ENCODE results near the gene SLC9C2.
"Not testable (repeated sequence)": the region's sequence is repeated elsewhere in the genome, so short reads cannot be mapped to it uniquely, and the experiment has no call there.

The SLC9C2 gene

DNA sequence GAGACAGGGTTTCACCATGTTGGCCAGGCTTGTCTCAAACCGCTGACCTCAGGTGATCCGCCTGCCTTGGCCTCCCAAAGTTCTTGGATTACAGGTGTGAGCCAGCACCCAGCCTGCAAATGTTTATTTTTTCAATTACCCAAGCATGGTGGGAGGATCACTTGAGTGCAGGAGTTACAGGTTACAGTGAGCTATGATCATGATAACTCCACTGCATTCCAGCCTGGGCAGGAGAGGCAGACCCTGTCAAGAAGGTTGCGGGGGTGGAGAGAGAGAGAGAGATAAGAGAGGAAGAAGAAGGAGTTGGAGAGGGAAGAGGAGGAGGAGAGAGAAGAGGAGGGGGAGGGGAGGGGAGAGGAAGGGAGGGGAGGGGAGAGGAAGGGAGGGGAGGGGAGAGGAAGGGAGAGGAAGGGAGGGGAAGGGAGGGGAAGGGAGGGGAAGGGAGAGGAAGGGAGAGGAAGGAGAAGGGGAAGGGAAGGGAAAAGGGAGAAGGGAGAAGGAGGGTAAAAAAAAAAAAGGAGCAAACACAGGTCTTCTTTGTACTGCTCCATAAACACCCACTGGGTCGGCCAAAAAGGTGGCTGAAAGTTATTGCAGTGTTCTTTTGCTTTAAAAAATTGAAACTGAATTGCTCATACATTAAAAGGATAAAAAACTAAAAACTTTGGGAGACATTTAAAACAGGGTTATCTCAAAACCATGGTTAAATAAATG lies 5.8 kb upstream of the SLC9C2 start:
- no peak overlapping the region for H3K27ac Mint-ChIP-seq
- H3K4me1 Mint-ChIP-seq = no peaks in the 10 kb centered on the region
- no peak overlapping the region for H3K4me3 Mint-ChIP-seq
- ATAC-seq = no peak
- no peaks in the 10 kb centered on the region for H3K9me3 Mint-ChIP-seq
- no peak for DNase-seq (ENCODE audit: low spot score in 2 of 2)
- no peaks in the 10 kb centered on the region for H3K36me3 Mint-ChIP-seq

DNA sequence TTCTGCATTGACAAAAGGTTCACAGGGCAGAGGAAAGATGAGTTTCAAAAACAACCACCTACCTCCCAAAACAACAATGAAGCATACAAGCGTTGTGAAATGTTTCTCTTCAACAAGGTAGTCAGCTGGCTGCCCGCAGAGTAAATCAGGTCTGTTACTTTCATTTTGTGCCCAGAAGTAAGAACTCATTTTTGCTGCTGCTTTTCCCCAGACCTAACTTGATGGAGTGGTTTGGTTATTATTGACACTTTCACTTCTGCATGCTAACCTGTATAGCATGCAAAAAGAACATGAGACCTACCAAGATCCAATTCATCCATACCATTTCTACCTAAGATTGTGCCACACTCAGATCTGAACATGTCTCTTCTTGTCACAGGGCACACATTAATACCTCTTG lies 1.3 kb downstream of the SLC9C2 start:
- Mint-ChIP-seq H3K4me1 (peaks cover 10% of the 10 kb centered on the region), H3K36me3 (no peaks in the 10 kb centered on the region), H3K27ac (peak overlapping the region; percentile 42), H3K9me3 (no peaks in the 10 kb centered on the region), H3K4me3 (peak overlapping the region; percentile 5)
- no peak for DNase-seq (ENCODE audit: low spot score in 2 of 2)
- no peak for ATAC-seq

DNA sequence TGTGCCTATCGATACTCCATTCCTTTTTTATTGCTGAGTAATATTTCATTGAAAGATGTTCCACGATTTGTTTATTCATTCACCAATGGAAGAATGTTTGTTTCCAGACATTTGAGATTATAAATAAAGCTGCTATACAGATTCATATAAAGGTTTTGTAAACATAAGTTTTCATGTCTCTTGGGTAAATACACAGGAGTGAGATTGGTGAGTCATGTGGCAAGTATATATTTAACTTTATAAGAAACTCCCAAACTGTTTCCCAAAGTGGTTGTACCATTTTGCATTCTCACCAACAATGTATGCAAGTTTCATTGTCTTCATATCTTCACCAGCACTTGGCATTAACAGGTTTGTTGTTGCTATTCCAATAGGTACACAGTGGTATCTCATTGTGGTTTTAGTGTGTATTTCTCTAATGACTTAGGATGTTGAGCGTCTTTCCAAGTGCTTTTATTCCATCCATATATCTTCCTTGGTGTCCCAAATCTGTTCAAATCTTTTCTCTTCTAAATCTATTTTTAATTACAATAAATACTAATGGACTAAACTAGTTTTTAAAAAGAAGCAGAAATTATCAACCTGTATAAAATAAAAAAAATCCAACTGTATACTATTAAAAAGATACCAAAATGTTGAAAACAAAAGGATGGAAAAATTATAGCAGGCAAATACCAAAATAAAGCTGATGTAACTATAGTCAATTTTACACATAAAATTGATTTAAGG lies 6.6 kb downstream of the SLC9C2 start:
- no peak overlapping the region for H3K27ac Mint-ChIP-seq
- DNase-seq (ENCODE audit: low spot score in 2 of 2) = no peak
- ATAC-seq = no peak
- no peak overlapping the region for H3K4me3 Mint-ChIP-seq
- H3K36me3 Mint-ChIP-seq = no peaks in the 10 kb centered on the region
- H3K9me3 Mint-ChIP-seq = no peaks in the 10 kb centered on the region
- peaks cover 3% of the 10 kb centered on the region for H3K4me1 Mint-ChIP-seq

DNA sequence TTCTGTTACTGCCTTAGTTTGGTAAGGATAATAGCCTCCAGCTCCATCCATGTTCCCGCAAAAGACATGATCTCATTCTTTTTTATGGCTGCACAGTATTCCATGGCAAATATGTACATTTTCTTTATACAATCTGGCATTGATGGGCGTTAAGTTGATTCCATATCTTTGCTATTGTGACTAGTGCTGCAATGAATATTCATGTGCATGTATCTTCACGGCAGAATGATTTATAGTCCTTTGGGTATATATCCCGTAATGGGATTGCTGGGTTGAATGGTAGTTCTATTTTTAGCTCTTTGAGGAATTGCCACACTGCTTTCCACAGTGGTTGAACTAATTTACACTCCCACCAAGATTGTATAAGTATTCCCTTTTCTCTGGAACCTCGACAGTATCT lies 11.7 kb downstream of the SLC9C2 start:
- not testable (repeated sequence) for H3K4me1 Mint-ChIP-seq; H3K27ac Mint-ChIP-seq; DNase-seq (ENCODE audit: low spot score in 2 of 2); ATAC-seq; H3K9me3 Mint-ChIP-seq; H3K4me3 Mint-ChIP-seq; H3K36me3 Mint-ChIP-seq

DNA sequence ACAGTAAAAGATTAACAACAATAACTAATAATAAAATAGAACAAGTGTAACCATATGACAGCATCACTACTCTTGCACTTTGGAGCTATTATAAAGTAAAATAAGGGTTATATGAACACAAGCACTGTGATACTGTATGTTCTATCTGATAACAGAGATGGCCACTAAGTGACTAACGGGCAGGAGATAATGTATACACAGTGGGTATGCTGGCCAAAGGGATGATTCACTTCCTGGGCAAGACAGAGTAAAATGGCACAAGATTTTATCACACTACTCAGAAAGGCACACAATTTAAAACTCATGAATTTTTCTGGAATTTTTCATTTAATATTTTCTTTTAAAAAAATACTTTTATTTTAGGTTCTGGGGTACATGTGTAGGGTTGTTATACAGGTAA lies 12.3 kb downstream of the SLC9C2 start:
- DNase-seq (ENCODE audit: low spot score in 2 of 2) (no peak), ATAC-seq (no peak)
- no peaks in the 10 kb centered on the region for H3K9me3 Mint-ChIP-seq
- no peak overlapping the region for H3K27ac Mint-ChIP-seq
- H3K4me3 Mint-ChIP-seq = no peak overlapping the region
- no peaks in the 10 kb centered on the region for H3K4me1 Mint-ChIP-seq
- no peaks in the 10 kb centered on the region for H3K36me3 Mint-ChIP-seq

DNA sequence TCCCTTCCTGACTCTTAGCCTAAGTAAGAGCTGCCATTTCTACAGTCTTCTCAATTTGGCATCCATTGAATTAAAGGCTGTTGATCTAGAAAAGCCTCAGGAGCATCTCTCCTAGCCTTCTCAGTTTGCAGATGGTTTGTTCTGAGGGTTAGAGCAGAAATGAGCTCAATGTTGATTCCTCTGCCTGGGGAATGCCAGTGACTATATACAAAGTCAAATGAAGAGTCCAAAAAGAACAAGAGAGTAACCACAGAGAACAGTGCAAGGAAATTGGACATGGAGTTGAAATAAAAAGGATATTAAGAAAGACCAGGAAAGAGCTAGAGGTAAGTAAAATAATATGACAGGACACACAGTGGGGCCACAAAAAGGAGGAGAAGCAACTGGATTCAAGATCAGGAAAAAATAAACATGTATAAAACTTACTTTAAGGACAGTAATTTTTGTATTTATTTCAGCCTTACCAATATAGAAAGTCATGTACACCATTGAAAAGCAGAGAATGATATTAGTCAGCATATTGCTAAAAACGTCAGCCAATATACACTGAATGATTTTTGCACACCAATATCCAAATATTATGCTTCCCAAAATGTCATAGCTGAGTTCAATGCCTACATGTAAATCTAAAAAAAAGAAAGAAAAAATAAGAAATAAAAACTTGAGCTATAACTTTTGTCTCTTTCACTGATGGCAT lies 21.3 kb downstream of the SLC9C2 start:
- Mint-ChIP-seq H3K27ac (peak overlapping the region; percentile 1), H3K9me3 (no peaks in the 10 kb centered on the region), H3K36me3 (no peaks in the 10 kb centered on the region), H3K4me1 (peaks cover 6% of the 10 kb centered on the region), H3K4me3 (peak overlapping the region; percentile 1)
- no peak for DNase-seq (ENCODE audit: low spot score in 2 of 2)
- ATAC-seq = peak; percentile 92

DNA sequence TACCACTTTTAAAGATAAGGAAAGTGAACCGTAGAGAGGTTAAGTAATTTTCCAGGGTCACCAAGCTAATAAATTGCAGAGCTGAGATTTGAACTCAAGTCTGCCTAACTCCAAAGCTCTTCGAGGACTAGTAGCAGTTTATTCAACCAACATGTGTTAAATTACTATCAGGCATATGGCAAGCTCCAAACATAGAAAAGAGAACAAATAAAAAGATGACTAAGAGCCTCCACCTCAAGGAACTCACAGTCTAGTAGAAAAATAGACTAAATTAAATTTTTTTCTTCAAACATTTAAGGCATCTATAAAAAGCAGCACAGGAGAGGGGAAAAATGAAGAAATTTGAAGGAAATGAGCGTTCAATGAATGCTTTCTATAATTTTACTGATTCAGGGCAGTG lies 22.2 kb downstream of the SLC9C2 start:
- no peak overlapping the region for H3K27ac Mint-ChIP-seq
- H3K36me3 Mint-ChIP-seq = no peaks in the 10 kb centered on the region
- no peak overlapping the region for H3K4me3 Mint-ChIP-seq
- DNase-seq (ENCODE audit: low spot score in 2 of 2) = no peak
- no peaks in the 10 kb centered on the region for H3K9me3 Mint-ChIP-seq
- no peak for ATAC-seq
- H3K4me1 Mint-ChIP-seq = peaks cover 6% of the 10 kb centered on the region

DNA sequence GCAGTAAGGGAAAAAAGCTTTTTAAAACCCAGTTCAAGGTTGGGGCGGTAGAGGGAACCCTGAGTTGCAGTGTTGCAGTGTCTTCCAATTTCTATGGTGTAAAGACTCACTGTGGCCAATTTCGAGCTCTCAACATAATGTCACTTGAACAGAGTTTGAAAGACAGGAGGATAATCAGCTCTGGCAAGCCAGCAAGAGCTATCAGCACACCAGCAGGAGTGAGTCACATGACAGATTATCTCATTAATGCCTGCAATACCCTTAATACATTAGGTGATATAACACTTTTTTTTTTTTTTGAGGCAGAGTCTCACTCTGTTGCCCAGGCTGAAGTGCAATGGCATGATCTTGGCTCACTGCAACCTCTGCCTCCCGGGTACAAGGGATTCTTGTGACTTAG lies 22.8 kb downstream of the SLC9C2 start:
- Mint-ChIP-seq H3K4me3 (no peak overlapping the region), H3K9me3 (no peaks in the 10 kb centered on the region), H3K36me3 (no peaks in the 10 kb centered on the region), H3K27ac (no peak overlapping the region), H3K4me1 (peaks cover 6% of the 10 kb centered on the region)
- DNase-seq (ENCODE audit: low spot score in 2 of 2) = no peak
- no peak for ATAC-seq

DNA sequence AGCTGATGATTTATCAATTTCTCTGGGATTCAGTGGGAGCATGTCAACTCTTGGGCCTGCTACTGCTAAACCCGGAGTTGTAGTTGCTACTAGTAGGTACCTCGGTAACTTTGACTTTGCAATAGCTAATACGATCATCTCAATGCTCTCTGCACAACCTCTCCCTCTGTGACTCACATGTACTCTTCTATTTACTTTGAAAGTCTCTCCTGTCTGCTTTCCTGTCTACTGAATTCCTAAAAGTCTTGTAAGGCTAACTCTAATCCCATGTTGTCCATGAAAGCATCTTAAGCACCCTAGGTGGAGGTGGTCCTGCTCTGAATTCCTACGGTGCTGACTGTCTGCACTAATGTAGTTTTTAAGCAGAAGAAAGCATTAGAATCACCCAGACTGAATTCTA lies 29.3 kb downstream of the SLC9C2 start:
- H3K4me3 Mint-ChIP-seq = no peak overlapping the region

DNA sequence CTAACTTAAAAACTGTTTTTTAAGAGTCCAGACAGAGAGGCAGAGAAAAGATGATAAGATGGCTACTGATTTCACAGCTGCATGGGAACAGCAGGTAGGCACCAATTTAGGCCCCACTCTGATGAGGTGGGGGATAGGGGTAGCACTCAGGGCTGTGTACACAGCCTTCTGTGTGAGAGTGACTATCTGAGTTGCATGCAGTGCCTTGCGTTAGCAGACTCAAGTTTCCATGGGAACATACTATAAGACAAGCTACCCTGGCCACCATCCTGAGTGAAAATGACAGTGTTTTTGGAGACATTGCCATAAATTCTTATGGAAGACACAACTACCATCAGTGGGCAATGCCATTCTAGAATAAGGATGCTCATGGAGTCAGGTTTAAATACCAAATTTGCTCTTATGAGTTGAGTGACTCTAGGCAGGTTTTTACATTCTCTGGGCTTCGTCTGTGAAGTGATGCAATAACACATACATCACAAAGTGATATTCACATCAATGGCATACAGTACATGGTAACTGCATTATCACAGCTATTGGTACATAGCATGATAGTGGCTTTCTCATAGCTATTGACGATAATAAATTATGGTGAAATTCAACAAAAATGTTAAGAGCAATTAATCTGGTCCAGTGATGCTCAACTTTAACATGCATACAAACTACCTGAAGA lies 30.5 kb downstream of the SLC9C2 start:
- Mint-ChIP-seq H3K36me3 (no peaks in the 10 kb centered on the region), H3K9me3 (peaks cover 6% of the 10 kb centered on the region), H3K27ac (no peak overlapping the region), H3K4me3 (no peak overlapping the region), H3K4me1 (no peaks in the 10 kb centered on the region)
- ATAC-seq (no peak), DNase-seq (ENCODE audit: low spot score in 2 of 2) (no peak)

More for the DNA sequence above, 29.3 kb downstream of the SLC9C2 start:
- H3K9me3 Mint-ChIP-seq = no peaks in the 10 kb centered on the region
- no peaks in the 10 kb centered on the region for H3K4me1 Mint-ChIP-seq
- no peaks in the 10 kb centered on the region for H3K36me3 Mint-ChIP-seq
- ATAC-seq (no peak), DNase-seq (ENCODE audit: low spot score in 2 of 2) (no peak)
- H3K27ac Mint-ChIP-seq = no peak overlapping the region

DNA sequence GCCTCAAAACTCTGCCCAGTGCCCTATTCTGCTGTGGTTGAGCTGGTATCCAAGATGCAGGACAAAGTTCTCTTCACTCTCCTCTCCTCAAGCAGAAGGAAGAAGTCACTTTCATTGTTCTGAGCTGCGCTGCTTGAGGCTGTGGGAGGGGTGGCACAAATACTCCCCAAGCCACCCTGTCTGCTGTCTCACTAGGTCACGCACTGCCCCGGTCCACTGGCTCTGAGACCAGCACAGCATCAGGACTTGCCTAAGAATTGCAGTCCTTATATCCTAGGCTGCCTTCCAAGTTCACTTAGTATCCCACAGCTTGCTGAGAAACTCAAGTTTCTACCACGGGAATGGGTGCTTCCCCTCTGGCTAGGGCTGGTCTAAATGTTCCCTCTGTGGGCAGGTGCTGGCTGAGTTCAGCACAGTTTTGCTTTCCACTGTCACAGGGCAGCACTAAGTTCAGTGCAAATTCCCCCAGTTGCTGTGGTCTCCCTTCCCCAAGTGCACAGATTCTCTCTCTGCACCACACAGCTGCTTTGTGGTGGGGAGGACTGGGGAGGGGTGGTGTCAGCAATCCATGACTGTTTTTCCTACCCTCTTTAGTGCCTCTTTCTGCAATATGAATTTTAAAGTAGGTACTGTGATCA lies 32.4 kb downstream of the SLC9C2 start:
- no peaks in the 10 kb centered on the region for H3K4me1 Mint-ChIP-seq
- peaks cover 13% of the 10 kb centered on the region for H3K9me3 Mint-ChIP-seq
- DNase-seq (ENCODE audit: low spot score in 2 of 2) = no peak
- no peaks in the 10 kb centered on the region for H3K36me3 Mint-ChIP-seq
- peak; percentile 76 for ATAC-seq
- no peak overlapping the region for H3K4me3 Mint-ChIP-seq
- H3K27ac Mint-ChIP-seq = no peak overlapping the region

DNA sequence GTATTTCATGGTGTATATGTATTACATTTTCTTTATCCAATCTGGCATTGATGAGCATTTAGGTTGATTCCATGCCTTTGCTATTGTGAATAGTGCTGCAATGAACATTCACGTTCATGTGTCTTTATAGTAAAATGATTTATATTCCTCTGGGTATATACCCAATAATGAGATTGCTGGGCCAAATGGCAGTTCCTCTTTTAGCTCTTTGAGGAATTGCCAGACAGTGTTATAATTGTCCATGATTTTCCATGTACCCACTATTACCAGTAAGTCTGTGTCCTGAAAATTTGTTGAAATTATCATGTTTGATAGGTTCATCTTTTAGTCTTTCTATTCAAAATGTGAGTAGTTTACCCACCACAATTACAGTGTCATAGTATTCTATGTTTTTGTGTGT lies 34.4 kb downstream of the SLC9C2 start:
- no peaks in the 10 kb centered on the region for H3K36me3 Mint-ChIP-seq
- H3K4me3 Mint-ChIP-seq = no peak overlapping the region
- H3K4me1 Mint-ChIP-seq = no peaks in the 10 kb centered on the region
- DNase-seq (ENCODE audit: low spot score in 2 of 2) (no peak), ATAC-seq (no peak)
- H3K9me3 Mint-ChIP-seq = peaks cover 16% of the 10 kb centered on the region
- no peak overlapping the region for H3K27ac Mint-ChIP-seq

DNA sequence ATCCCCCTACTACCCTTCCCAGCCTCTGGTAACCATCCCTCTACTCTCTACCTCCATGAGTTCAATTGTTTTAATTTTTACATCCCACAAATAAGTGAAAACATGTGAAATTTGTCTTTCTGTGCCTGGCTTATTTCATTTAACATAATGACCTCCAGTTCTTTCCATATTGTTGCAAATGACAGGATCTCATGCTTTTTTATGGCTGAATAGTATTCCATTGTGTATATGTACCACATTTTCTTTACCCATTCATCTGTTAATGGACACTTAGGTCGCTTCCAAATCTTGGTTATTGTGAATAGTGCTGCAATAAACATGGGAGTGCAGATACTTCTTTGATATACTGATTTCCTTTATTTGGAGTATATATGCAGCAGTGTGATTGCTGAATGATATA lies 39.0 kb downstream of the SLC9C2 start:
- not testable (repeated sequence) for DNase-seq (ENCODE audit: low spot score in 2 of 2); H3K4me3 Mint-ChIP-seq; H3K27ac Mint-ChIP-seq; H3K36me3 Mint-ChIP-seq; ATAC-seq; H3K4me1 Mint-ChIP-seq
- H3K9me3 Mint-ChIP-seq = peaks cover 16% of the 10 kb centered on the region

DNA sequence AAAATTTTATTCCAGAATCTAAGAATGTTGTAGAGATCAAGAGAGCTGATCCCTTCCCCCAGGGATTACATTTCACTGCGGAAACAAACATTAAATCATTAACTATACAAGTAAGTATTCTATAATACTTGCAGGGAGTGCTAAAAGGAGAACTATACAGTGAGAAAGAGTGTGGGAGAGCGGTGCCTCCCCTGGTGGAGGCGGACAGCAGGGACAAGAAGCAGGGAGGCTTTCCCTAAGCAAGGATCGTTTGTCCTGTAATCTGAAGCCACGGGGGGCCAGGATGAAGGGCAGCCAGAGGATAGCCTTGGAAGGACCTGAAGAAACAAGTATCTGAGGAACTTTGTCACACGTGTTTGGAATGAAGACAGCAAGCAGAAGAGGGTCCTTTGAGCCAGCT lies 40.1 kb downstream of the SLC9C2 start:
- Mint-ChIP-seq H3K27ac (no peak overlapping the region), H3K4me1 (no peaks in the 10 kb centered on the region), H3K9me3 (peaks cover 14% of the 10 kb centered on the region), H3K4me3 (no peak overlapping the region), H3K36me3 (no peaks in the 10 kb centered on the region)
- ATAC-seq = no peak
- DNase-seq (ENCODE audit: low spot score in 2 of 2) = no peak

DNA sequence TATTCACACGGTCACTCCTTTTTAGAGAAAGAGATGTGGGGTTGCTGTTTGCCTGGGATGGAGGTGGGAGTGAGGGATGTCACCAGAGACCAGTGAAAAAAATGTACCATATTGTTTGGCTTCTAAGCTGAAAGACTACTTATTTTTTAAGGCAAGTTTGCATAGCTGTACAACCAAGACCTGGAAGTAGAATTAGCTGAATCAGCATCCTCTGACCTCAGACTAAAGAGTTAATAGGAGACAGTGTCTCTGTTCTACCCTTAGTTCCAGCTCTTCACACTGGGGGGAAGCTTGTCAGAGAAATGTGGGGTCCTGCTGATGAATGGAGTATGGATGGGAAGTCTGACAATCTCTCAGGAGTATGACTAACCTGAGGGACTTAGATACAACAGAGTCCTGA lies 41.6 kb downstream of the SLC9C2 start:
- Mint-ChIP-seq H3K27ac (no peak overlapping the region), H3K4me1 (no peaks in the 10 kb centered on the region), H3K4me3 (no peak overlapping the region), H3K36me3 (no peaks in the 10 kb centered on the region), H3K9me3 (peaks cover 4% of the 10 kb centered on the region)
- DNase-seq (ENCODE audit: low spot score in 2 of 2) = no peak
- ATAC-seq = no peak

Data from stimulated activated effector memory CD8-positive, alpha-beta T cell treated with anti-CD3 and anti-CD28 coated beads, Interleukin-12 subunit alpha, Interleukin-12 subunit beta, amount 100 ng/mL, for 72 hours (primary cell).